Loucy (cell line): ENCODE measurements around the gene BTNL8.

Experiments
- H2AFZ ChIP-seq: fragments of 200-600 bp; sonication (generic); 2 replicates; pipeline ENCODE4 v1.6.0; 2016; ENCODE audit warnings: antibody characterized with exemption, mild to moderate bottlenecking, low read length, moderate library complexity
- H3F3A ChIP-seq: fragments of 200-600 bp; 2 replicates; pipeline ENCODE4 v1.6.0; 2016; ENCODE audit warnings: antibody characterized with exemption, low read depth, mild to moderate bottlenecking
- H3K27me3 ChIP-seq: fragments of 200-600 bp; sonication (generic); 2 replicates; pipeline ENCODE4 v1.6.1; 2014; ENCODE audit warnings: low read length, mild to moderate bottlenecking; ENCODE audit not compliant: insufficient read depth, poor library complexity, severe bottlenecking
- H3K36me3 ChIP-seq: fragments of 200-600 bp; sonication (generic); 2 replicates; pipeline ENCODE4 v1.6.1; 2016; ENCODE audit warnings: low read length; ENCODE audit not compliant: insufficient read depth
- H3K4me1 ChIP-seq: fragments of 200-600 bp; sonication (generic); 2 replicates; pipeline ENCODE4 v1.5.1; 2014; ENCODE audit warnings: low read length, mild to moderate bottlenecking; ENCODE audit not compliant: insufficient read depth, poor library complexity, severe bottlenecking
- H3K4me2 ChIP-seq: fragments of 200-600 bp; sonication (generic); 2 replicates; pipeline ENCODE4 v1.6.0; 2014; ENCODE audit warnings: antibody characterized with exemption, low read length, low read depth, mild to moderate bottlenecking; ENCODE audit not compliant: poor library complexity, severe bottlenecking
- H3K4me3 ChIP-seq: fragments of 200-600 bp; sonication (generic); 2 replicates; pipeline ENCODE4 v1.5.1; 2014; ENCODE audit warnings: low read length, mild to moderate bottlenecking, mixed read lengths; ENCODE audit not compliant: poor library complexity, severe bottlenecking
- H3K79me2 ChIP-seq: fragments of 200-600 bp; sonication (generic); 2 replicates; pipeline ENCODE4 v1.6.1; 2014; ENCODE audit warnings: low read length; ENCODE audit not compliant: insufficient read depth
- H3K9ac ChIP-seq: fragments of 200-600 bp; sonication (generic); 2 replicates; pipeline ENCODE4 v1.6.0; 2014; ENCODE audit warnings: mild to moderate bottlenecking, low read depth, low read length, moderate library complexity; ENCODE audit not compliant: poor library complexity, severe bottlenecking
- H3K9me2 ChIP-seq: fragments of 200-600 bp; sonication (generic); replicated peaks from 2 replicates; pipeline ENCODE4 v1.6.1; 2016; ENCODE audit warnings: low read depth, low read length, mixed read lengths
- H3K9me3 ChIP-seq: fragments of 200-600 bp; sonication (generic); 2 replicates; pipeline ENCODE4 v1.6.1; 2014; ENCODE audit warnings: mild to moderate bottlenecking, antibody characterized with exemption, low read length, low read depth; ENCODE audit not compliant: insufficient read depth
- H4K20me1 ChIP-seq: fragments of 200-600 bp; sonication (generic); 2 replicates; pipeline ENCODE4 v1.6.0; 2014; ENCODE audit warnings: antibody characterized with exemption, low read length, mild to moderate bottlenecking; ENCODE audit not compliant: insufficient read depth, poor library complexity, severe bottlenecking
- CTCF ChIP-seq: fragments of 200-600 bp; sonication (generic); conservative IDR thresholded peaks from 2 replicates; pipeline ENCODE4 v1.5.1; 2014; ENCODE audit warnings: mild to moderate bottlenecking, antibody characterized with exemption, low read length
- EZH2phosphoT487 ChIP-seq: fragments of 200-600 bp; IDR thresholded peaks from 2 replicates; pipeline ENCODE4 v1.6.1; 2018; ENCODE audit warnings: antibody characterized with exemption, mild to moderate bottlenecking, moderate library complexity, borderline replicate concordance

Gene BTNL8

DNA sequence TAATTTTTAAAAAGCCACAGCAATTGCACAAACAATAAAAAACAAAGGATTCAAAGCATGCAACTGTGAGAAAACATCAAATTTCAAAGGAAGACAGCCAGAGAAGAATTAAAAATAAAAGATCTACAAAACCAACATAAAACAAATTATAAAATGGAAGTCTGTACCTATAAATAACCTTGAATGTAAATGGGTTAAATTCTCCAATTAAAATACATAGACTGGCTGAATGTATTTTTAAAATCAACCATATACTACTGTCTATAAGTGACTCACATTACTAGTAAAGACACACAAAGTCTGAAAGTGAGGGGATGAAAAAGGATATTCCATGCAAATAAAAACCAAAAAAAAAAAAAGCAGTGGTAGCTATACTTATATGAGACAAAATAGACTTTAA is 33.7 kb downstream of the BTNL8 start:
- Histone ChIP-seq H3K4me2 (no peak overlapping the region), H3K79me2 (no peaks in the 10 kb centered on the region)
- TF ChIP-seq CTCF (no peak), EZH2phosphoT487 (no peak)

DNA sequence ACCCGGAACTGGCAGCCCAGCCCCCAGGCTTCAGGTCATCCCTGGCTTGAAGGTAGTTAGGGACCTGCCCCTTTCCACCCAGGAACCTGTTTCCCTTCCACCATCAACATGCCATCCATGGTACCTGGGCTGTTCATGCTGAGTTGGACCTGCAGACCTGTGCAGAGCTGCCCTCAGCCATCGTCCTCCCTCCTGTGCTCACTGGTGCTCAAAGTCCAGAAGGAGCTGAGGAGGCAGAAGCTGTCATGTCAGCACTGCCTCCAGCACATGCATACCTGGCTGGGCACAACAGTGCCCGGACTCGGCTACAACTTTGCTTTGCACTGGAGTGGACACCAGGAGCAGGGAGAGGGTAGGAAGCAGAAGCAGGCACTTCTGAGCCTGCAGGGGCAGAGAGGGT is 36.2 kb downstream of the BTNL8 start:
- no peaks in the 10 kb centered on the region for H3K27me3 ChIP-seq
- no peaks in the 10 kb centered on the region for H4K20me1 ChIP-seq
- no peak overlapping the region for H3K9ac ChIP-seq
- TF ChIP-seq CTCF (no peak), EZH2phosphoT487 (no peak)
- H3F3A ChIP-seq = no peaks in the 10 kb centered on the region
- no peaks in the 10 kb centered on the region for H3K9me2 ChIP-seq
- H3K4me1 ChIP-seq = no peaks in the 10 kb centered on the region
- H3K79me2 ChIP-seq = no peaks in the 10 kb centered on the region
- H3K4me2 ChIP-seq = no peak overlapping the region
- no peak overlapping the region for H3K4me3 ChIP-seq
- no peak overlapping the region for H2AFZ ChIP-seq
- no peaks in the 10 kb centered on the region for H3K36me3 ChIP-seq
- no peaks in the 10 kb centered on the region; the same call in 1 of the 2 replicates for H3K9me3 ChIP-seq

More for the DNA sequence above, 33.7 kb downstream of the BTNL8 start:
- Histone ChIP-seq H4K20me1 (no peaks in the 10 kb centered on the region), H3K9me3 (no peaks in the 10 kb centered on the region; the same call in 1 of the 2 replicates), H3K4me3 (no peak overlapping the region), H3F3A (no peaks in the 10 kb centered on the region), H3K27me3 (no peaks in the 10 kb centered on the region), H3K9me2 (no peaks in the 10 kb centered on the region), H3K36me3 (no peaks in the 10 kb centered on the region), H2AFZ (no peak overlapping the region), H3K9ac (no peak overlapping the region), H3K4me1 (no peaks in the 10 kb centered on the region)

DNA sequence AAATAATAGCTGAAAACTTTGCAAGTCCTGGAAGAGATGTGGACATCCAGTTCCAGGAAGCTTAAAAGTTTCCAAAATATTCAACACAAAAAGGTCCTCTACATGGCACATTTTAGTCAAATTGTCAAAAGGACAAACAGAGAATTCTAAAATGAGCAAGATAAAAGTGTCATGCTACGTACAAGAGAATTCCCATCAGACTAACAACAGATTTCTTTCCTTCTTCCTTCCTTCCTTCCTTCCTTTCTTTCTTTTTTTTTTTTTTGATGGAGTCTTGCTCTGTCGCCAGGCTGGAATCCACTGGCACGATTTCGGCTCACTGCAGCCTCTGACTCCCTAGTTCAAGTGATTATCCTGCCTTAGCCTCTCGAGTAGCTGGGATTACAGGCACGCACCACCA is 39.3 kb downstream of the BTNL8 start:
- Histone ChIP-seq H3K4me3 (no peak overlapping the region), H3K9me2 (no peaks in the 10 kb centered on the region), H4K20me1 (no peaks in the 10 kb centered on the region), H3K36me3 (no peaks in the 10 kb centered on the region), H3K4me2 (no peak overlapping the region), H2AFZ (no peak overlapping the region), H3K9me3 (no peaks in the 10 kb centered on the region; the same call in 1 of the 2 replicates), H3K9ac (no peak overlapping the region), H3K27me3 (no peaks in the 10 kb centered on the region), H3K4me1 (no peaks in the 10 kb centered on the region), H3K79me2 (no peaks in the 10 kb centered on the region), H3F3A (no peaks in the 10 kb centered on the region)
- no peak for TF ChIP-seq EZH2phosphoT487
- TF ChIP-seq CTCF = no peak
